Measurements from ENCODE around the gene SYP. TPM values are rescaled to one million over a fixed set of nuclear protein-coding genes. Genes with fewer than 3 reads are reported as not detected.
A peak's percentile ranks its signal among the peaks of the same experiment; 100 is the strongest.

The SYP gene
- total and polyA plus RNA-seq, 2 donors (not counting 3 experiments of a cell fraction or from before 2014, with no cell fraction given) = 0.21 to 0.77 TPM

DNA sequence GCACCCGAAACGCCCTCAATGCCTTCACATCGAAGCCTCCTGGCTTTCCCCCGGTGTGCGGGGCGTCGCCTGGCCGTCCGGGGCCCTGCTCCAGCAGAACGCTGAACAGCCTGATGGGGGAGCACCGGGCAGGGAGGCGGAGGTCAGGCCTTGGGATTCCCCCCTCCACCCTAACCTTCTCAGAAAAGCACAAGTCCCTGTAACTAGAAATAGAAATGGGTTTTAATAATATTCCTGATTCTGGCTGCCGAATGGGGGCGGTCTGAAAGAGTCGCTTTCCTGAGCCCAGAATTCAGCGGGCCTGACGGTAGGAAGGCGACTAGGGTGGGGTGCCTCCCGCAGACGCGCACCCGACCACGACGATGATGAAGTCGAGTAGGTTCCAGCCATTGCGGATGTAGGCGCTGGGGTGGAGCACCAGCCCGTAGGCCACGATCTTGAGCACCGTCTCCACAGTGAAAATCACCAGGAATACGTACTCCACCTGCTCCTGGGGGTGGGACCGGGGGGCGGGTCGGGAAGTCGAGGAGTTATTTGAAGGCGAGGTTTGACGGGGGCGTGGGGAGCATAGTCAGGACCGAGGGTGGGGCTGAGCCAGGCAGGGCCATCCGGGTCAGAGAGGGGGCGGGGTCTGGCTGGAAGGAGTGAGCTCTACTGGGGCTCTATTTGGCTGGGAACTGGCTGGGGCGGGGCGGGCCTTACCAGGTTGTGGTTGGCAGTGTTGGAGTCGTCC is 30.7 kb upstream of the SYP start:
- ChIA-PET POLR2A (no interaction called here), CTCF (interaction anchor here (2.4 kb wide), 1 partner anchor 38 kb away, joined by 7 read pairs; no protein-coding TSS in a partner anchor)
- TF ChIP-seq POLR2A (IDR thresholded peaks at IDR 0.05; ENCODE audit: low read depth, low read length) = no peak
- no peak for TF ChIP-seq POLR2AphosphoS5 (IDR thresholded peaks at IDR 0.05; ENCODE audit: insufficient read depth, low read depth, low read length)
- TF ChIP-seq, protein P1, sequence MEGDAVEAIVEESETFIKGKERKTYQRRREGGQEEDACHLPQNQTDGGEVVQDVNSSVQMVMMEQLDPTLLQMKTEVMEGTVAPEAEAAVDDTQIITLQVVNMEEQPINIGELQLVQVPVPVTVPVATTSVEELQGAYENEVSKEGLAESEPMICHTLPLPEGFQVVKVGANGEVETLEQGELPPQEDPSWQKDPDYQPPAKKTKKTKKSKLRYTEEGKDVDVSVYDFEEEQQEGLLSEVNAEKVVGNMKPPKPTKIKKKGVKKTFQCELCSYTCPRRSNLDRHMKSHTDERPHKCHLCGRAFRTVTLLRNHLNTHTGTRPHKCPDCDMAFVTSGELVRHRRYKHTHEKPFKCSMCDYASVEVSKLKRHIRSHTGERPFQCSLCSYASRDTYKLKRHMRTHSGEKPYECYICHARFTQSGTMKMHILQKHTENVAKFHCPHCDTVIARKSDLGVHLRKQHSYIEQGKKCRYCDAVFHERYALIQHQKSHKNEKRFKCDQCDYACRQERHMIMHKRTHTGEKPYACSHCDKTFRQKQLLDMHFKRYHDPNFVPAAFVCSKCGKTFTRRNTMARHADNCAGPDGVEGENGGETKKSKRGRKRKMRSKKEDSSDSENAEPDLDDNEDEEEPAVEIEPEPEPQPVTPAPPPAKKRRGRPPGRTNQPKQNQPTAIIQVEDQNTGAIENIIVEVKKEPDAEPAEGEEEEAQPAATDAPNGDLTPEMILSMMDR (IDR thresholded peaks at IDR 0.05; ENCODE audit: extremely low read depth in 1 of 2, insufficient read depth in 1 of 2, low read depth in 1 of 2, low read length in 2 of 2) = peak in 1 of 2 donors; percentile 9
- dilution Hi-C loops (cut with MboI; ENCODE audit: extremely low pct_ligation_motif_present, low sequenced_read_pairs) (no loop called here), intact Hi-C loops (cut with micrococcal nuclease) (no loop called here)
- peak; percentile 12 for FAIRE-seq
- Histone ChIP-seq H3K9me1 (replicated peaks; ENCODE audit: control insufficient read depth, extremely low read depth, insufficient read depth, low read length) (no peaks in the 10 kb centered on the region), H3K36me3 (ENCODE audit: control insufficient read depth in 2 of 2, extremely low read depth in 1 of 2, insufficient read depth in 2 of 2, low read length in 2 of 2) (no peaks in the 10 kb centered on the region), H3K4me3 (replicated peaks in 1 of 3; ENCODE audit: insufficient read depth in 1 of 3, low read depth in 1 of 3, low read length in 3 of 3) (peak overlapping the region in 1 of 3 experiments; percentile 21), H2AFZ (ENCODE audit: low read depth, low read length) (peak overlapping the region; percentile 93), H3K4me2 (ENCODE audit: insufficient read depth, low read length) (peak overlapping the region; percentile 47), H3K79me2 (ENCODE audit: control insufficient read depth, insufficient read depth, low read length) (no peaks in the 10 kb centered on the region), H3K4me1 (ENCODE audit: control insufficient read depth, extremely low read depth, insufficient read depth, low read length) (no peaks in the 10 kb centered on the region), H4K20me1 (replicated peaks; ENCODE audit: control insufficient read depth, extremely low read depth, insufficient read depth, low read length) (no peaks in the 10 kb centered on the region), H3K9me3 (replicated peaks; ENCODE audit: control insufficient read depth, insufficient read depth, low read length) (no peaks in the 10 kb centered on the region), H3K9ac (replicated peaks; ENCODE audit: extremely low read depth, insufficient read depth, low read length) (no peak overlapping the region), H3K27me3 (ENCODE audit: control insufficient read depth in 2 of 2, insufficient read depth in 2 of 2, low read length in 2 of 2) (no peaks in the 10 kb centered on the region), H3K27ac (ENCODE audit: insufficient read depth, low read depth, low read length) (no peak overlapping the region)
- no TSS peak for BruUV-seq (replicated peaks)
- no peak for DNase-seq (ENCODE audit: low read depth, low spot score)

DNA sequence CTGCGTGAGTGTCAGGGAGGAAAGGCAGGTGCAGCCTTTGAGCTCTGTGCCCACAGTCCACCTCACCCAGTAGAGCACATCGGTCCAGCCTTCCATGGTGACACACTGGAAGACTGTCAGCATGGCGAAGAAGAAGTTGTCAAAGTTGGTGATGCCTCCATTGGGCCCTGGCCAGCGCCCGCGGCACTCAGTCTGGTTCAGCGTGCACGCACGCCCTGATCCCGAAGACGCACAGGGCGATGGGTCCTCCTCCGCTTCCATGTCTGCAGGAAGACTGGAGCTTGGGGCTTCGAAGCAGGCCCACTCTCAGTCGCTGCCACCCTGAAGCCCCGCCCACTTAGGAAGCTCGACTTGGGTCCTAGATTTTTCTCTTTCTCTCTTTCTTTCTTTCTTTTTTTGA is 28.2 kb upstream of the SYP start:
- H4K20me1 ChIP-seq (replicated peaks; ENCODE audit: control insufficient read depth, extremely low read depth, insufficient read depth, low read length) = no peaks in the 10 kb centered on the region
- FAIRE-seq (no peak), DNase-seq (ENCODE audit: low read depth, low spot score) (no peak)
- POLR2A ChIA-PET = no interaction called here
- dilution Hi-C loops (cut with MboI; ENCODE audit: extremely low pct_ligation_motif_present, low sequenced_read_pairs) (no loop called here), intact Hi-C loops (cut with micrococcal nuclease) (no loop called here)
- H3K79me2 ChIP-seq (ENCODE audit: control insufficient read depth, insufficient read depth, low read length) = no peaks in the 10 kb centered on the region
- no peak overlapping the region for H2AFZ ChIP-seq (ENCODE audit: low read depth, low read length)
- no peaks in the 10 kb centered on the region for H3K36me3 ChIP-seq (ENCODE audit: control insufficient read depth in 2 of 2, extremely low read depth in 1 of 2, insufficient read depth in 2 of 2, low read length in 2 of 2)
- no peak overlapping the region for H3K4me2 ChIP-seq (ENCODE audit: insufficient read depth, low read length)
- no peaks in the 10 kb centered on the region for H3K27me3 ChIP-seq (ENCODE audit: control insufficient read depth in 2 of 2, insufficient read depth in 2 of 2, low read length in 2 of 2)
- H3K9me3 ChIP-seq (replicated peaks; ENCODE audit: control insufficient read depth, insufficient read depth, low read length) = no peaks in the 10 kb centered on the region
- no peak overlapping the region for H3K4me3 ChIP-seq (replicated peaks in 1 of 3; ENCODE audit: insufficient read depth in 1 of 3, low read depth in 1 of 3, low read length in 3 of 3)
- no peaks in the 10 kb centered on the region for H3K4me1 ChIP-seq (ENCODE audit: control insufficient read depth, extremely low read depth, insufficient read depth, low read length)
- no peak overlapping the region for H3K9ac ChIP-seq (replicated peaks; ENCODE audit: extremely low read depth, insufficient read depth, low read length)
- BruUV-seq (replicated peaks) = no TSS peak
- no peak for TF ChIP-seq POLR2AphosphoS5 (IDR thresholded peaks at IDR 0.05; ENCODE audit: insufficient read depth, low read depth, low read length)
- TF ChIP-seq GATA2 (IDR thresholded peaks at IDR 0.05; ENCODE audit: insufficient read depth, insufficient read length, low read depth, low read length) = no peak
- TF ChIP-seq, protein P1 (IDR thresholded peaks at IDR 0.05; ENCODE audit: extremely low read depth in 1 of 2, insufficient read depth in 1 of 2, low read depth in 1 of 2, low read length in 2 of 2) = no peak
- no peak overlapping the region for H3K27ac ChIP-seq (ENCODE audit: insufficient read depth, low read depth, low read length)
- CTCF ChIA-PET = no interaction called here
- H3K9me1 ChIP-seq (replicated peaks; ENCODE audit: control insufficient read depth, extremely low read depth, insufficient read depth, low read length) = no peaks in the 10 kb centered on the region
